ENCODE data around the gene KANSL2. TPM values are rescaled to one million over a fixed set of nuclear protein-coding genes. Genes with fewer than 3 reads are reported as not detected.
A peak's percentile ranks its signal among the peaks of the same experiment; 100 is the strongest.

KANSL2 gene
- total and polyA plus RNA-seq, 2 of the 13 experiments (the other 11 are each of a cell fraction or from before 2014, with no cell fraction given), result 24.1 to 41.3 TPM

DNA sequence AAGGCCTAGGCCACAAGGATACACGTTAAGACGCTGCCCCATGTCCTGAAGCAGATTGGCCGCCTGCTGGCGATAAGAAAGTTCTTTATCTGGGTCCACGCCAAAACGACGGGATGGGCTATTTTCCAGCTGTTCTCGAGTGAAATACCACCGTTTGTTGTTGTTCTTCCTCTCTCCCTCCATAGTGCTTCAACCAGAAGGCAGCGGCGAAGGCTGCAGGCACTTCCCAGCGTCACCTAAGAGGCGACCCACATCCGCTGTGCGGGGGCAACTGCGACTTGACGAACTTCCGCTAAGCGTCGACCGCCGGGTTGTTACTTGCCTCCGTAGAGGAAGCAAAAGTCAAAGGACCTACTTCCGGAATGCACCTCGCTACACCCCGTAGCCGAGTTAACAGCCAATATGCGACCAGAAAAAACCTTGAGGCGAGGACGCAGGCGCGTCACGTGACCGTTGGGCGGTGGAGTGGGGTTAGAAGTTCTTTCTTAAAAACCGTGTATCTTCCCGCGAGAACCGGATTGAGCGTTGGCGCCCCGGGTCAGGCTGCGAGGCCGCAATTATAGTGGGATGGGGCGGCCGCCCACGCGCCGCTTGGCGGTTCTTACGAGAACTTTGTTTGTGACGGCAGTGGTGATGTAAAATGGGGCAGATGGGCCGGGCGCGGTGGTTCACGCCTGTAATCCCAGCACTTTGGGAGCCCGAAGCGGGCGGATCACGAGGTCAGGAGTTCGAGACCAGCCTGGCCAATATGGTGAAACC is 34.6 kb upstream of the KANSL2 start, which contains the start of gene CCNT1 (continued):
- TF ChIP-seq, protein P1, sequence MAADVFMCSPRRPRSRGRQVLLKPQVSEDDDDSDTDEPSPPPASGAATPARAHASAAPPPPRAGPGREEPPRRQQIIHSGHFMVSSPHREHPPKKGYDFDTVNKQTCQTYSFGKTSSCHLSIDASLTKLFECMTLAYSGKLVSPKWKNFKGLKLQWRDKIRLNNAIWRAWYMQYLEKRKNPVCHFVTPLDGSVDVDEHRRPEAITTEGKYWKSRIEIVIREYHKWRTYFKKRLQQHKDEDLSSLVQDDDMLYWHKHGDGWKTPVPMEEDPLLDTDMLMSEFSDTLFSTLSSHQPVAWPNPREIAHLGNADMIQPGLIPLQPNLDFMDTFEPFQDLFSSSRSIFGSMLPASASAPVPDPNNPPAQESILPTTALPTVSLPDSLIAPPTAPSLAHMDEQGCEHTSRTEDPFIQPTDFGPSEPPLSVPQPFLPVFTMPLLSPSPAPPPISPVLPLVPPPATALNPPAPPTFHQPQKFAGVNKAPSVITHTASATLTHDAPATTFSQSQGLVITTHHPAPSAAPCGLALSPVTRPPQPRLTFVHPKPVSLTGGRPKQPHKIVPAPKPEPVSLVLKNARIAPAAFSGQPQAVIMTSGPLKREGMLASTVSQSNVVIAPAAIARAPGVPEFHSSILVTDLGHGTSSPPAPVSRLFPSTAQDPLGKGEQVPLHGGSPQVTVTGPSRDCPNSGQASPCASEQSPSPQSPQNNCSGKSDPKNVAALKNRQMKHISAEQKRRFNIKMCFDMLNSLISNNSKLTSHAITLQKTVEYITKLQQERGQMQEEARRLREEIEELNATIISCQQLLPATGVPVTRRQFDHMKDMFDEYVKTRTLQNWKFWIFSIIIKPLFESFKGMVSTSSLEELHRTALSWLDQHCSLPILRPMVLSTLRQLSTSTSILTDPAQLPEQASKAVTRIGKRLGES (CRISPR knock-in tag; IDR thresholded peaks at IDR 0.05; ENCODE audit: borderline replicate concordance), result no peak; the same call in 1 of the 2 replicates
- no peak for TF ChIP-seq ZFP1 (CRISPR knock-in tag; IDR thresholded peaks at IDR 0.05)
- TF ChIP-seq ZNF142 (CRISPR knock-in tag; IDR thresholded peaks at IDR 0.05), result no peak
- no peak; the same call in 1 of the 2 replicates for TF ChIP-seq NFKBIZ (CRISPR knock-in tag; IDR thresholded peaks at IDR 0.05)
- peak; percentile 82 for TF ChIP-seq TBL1XR1 (IDR thresholded peaks at IDR 0.05; ENCODE audit: borderline replicate concordance, low read length, partially characterized antibody)
- TF ChIP-seq MXI1 (IDR thresholded peaks at IDR 0.05; ENCODE audit: borderline replicate concordance, low read depth, low read length), result peak; percentile 74; the same call in 2 of the 3 replicates
- TF ChIP-seq FOXP1 (IDR thresholded peaks at IDR 0.05), result no peak
- peak; percentile 22; the same call in 1 of the 2 replicates for TF ChIP-seq FOXP1 (CRISPR knock-in tag; IDR thresholded peaks at IDR 0.05)
- TF ChIP-seq DDIT3 (CRISPR knock-in tag; IDR thresholded peaks at IDR 0.05), result 0 out of 2 replicates have a peak, but pooled peaks have one; percentile 28
- TF ChIP-seq ZBTB49 (CRISPR knock-in tag; IDR thresholded peaks at IDR 0.05; ENCODE audit: borderline replicate concordance), result no peak
- peak; percentile 91 for TF ChIP-seq ZSCAN9 (CRISPR knock-in tag; IDR thresholded peaks at IDR 0.05; ENCODE audit: borderline replicate concordance)
- peak; percentile 37; the same call in 1 of the 2 replicates for TF ChIP-seq RCOR2 (CRISPR knock-in tag; IDR thresholded peaks at IDR 0.05)
- no peak; the same call in 1 of the 2 replicates for TF ChIP-seq ZKSCAN8 (CRISPR knock-in tag; IDR thresholded peaks at IDR 0.05; ENCODE audit: borderline replicate concordance)
- no peak for TF ChIP-seq SETDB1 (CRISPR knock-in tag; IDR thresholded peaks at IDR 0.05; ENCODE audit: borderline replicate concordance)
- peak; percentile 86 for TF ChIP-seq HIVEP1 (CRISPR knock-in tag; IDR thresholded peaks at IDR 0.05)
- TF ChIP-seq THAP11 (CRISPR knock-in tag; IDR thresholded peaks at IDR 0.05), result peak; percentile 95
- no peak for TF ChIP-seq EED (CRISPR knock-in tag; IDR thresholded peaks at IDR 0.05)
